Measurements from ENCODE around the gene OR13D1. TPM values are rescaled to one million over a fixed set of nuclear protein-coding genes. Genes with fewer than 3 reads are reported as not detected.
"Not testable (repeated sequence)": the region's sequence is repeated elsewhere in the genome, so short reads cannot be mapped to it uniquely, and the experiment has no call there.

The OR13D1 gene
- total RNA-seq: not detected

- Mint-ChIP-seq H3K27ac (no peak within 1 kb of the TSS), H3K36me3 (no peaks in the 10 kb centered on the region), H3K9me3 (no peaks in the 10 kb centered on the region)
- ATAC-seq: no peak
- DNase-seq (ENCODE audit: low spot score in 2 of 2): no peak
Measured at GRCh38 chr9:104694218-104694617, at the start of gene OR13D1. OR13D1 (plus strand) TSS chr9:104694518; CDS start chr9:104694518, 0 bp downstream.

- Mint-ChIP-seq H3K27ac (no peak overlapping the region), H3K9me3 (no peaks in the 10 kb centered on the region), H3K36me3 (no peaks in the 10 kb centered on the region)
- DNase-seq (ENCODE audit: low spot score in 2 of 2) (no peak), ATAC-seq (no peak)
Measured at GRCh38 chr9:104658496-104659195, 35.7 kb upstream of the OR13D1 start.

DNA sequence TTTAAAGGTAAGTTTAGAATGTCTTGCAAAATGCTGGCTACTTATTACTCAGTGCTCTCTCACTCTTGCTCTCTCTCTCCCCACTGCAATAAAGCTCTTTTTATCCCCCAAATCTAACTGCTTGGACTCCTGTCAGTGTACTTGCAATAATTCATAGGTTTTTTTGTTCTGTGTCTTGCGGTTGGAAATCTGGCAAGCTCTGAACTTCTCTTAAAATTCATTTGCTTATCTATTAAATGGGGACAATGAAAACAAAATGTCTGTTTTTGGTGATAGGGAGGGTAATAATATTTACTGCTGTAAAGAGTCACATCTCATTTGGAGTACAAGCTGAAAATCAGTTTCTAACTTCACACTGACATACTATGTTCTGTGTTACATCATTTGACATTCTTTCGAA lies 18.7 kb upstream of the OR13D1 start:
- DNase-seq (ENCODE audit: low spot score in 2 of 2): no peak
- no peak overlapping the region for H3K27ac Mint-ChIP-seq
- H3K36me3 Mint-ChIP-seq: no peaks in the 10 kb centered on the region
- ATAC-seq: no peak
- no peaks in the 10 kb centered on the region for H3K9me3 Mint-ChIP-seq

DNA sequence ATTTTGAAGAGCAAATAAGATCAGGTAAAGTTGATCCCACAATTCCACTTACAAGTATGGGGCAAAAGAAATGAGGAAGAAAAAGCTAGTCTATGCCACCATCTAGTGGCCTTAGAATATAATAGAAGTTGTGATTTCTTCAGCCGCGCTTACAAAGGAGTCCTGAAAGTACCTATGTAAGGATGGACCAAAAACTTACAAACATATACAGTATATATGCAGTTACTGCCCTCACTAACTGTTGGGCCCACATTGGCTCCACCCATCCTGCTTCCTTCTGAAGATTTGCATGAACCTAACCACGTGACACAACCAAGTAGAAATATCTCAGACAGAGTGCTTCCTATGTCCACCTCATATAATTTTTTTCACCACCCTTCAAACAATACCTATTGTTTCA lies 11.7 kb upstream of the OR13D1 start:
- DNase-seq (ENCODE audit: low spot score in 2 of 2) (peak in 1 of 2 donors; percentile 3), ATAC-seq (peak in 1 of 2 donors; percentile 64)
- H3K36me3 Mint-ChIP-seq: no peaks in the 10 kb centered on the region
- no peak overlapping the region for H3K27ac Mint-ChIP-seq
- H3K9me3 Mint-ChIP-seq: no peaks in the 10 kb centered on the region

DNA sequence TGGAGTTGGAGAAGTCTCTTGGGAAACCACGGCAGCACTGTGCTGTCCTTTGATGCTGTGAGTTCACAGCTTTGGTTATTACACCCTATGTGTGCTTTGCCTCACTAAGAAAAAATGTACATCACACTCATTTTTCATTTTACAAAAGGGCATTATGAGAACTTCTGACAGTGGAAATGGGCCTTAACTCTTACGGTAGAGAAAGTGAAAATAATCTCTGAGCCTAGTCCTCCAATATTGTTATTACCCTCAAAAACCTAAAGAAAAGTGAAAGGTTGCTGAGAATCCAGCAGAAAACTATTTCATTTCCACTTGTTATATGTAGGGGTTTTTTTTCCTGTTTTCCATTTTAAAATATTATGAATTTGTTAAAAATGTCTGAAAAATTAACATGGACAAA lies 8.2 kb upstream of the OR13D1 start:
- ATAC-seq (no peak), DNase-seq (ENCODE audit: low spot score in 2 of 2) (no peak)
- Mint-ChIP-seq H3K36me3 (no peaks in the 10 kb centered on the region), H3K27ac (no peak overlapping the region), H3K9me3 (no peaks in the 10 kb centered on the region)

- DNase-seq (ENCODE audit: low spot score in 2 of 2) (no peak), ATAC-seq (no peak)
- no peak overlapping the region for H3K27ac Mint-ChIP-seq
- H3K9me3 Mint-ChIP-seq: peaks cover 0 to 4% of the 10 kb centered on the region in 2 donors
- H3K36me3 Mint-ChIP-seq: peaks cover 0 to 9% of the 10 kb centered on the region in 2 donors
Measured at GRCh38 chr9:104700306-104700705, 6.0 kb downstream of the OR13D1 start.

GRCh38 chr9:104708737-104709136 lies 14.4 kb downstream of the OR13D1 start:
- not testable (repeated sequence) for H3K9me3 Mint-ChIP-seq; DNase-seq (ENCODE audit: low spot score in 2 of 2); ATAC-seq; H3K27ac Mint-ChIP-seq
- peaks cover 0 to 16% of the 10 kb centered on the region in 2 donors for H3K36me3 Mint-ChIP-seq

- DNase-seq (ENCODE audit: low spot score in 2 of 2) (no peak), ATAC-seq (peak in 1 of 2 donors; percentile 61)
- no peaks in the 10 kb centered on the region for H3K9me3 Mint-ChIP-seq
- H3K36me3 Mint-ChIP-seq: peaks cover 0 to 2% of the 10 kb centered on the region in 2 donors
- H3K27ac Mint-ChIP-seq: no peak overlapping the region
Measured at GRCh38 chr9:104711604-104712003, 17.3 kb downstream of the OR13D1 start.

DNA sequence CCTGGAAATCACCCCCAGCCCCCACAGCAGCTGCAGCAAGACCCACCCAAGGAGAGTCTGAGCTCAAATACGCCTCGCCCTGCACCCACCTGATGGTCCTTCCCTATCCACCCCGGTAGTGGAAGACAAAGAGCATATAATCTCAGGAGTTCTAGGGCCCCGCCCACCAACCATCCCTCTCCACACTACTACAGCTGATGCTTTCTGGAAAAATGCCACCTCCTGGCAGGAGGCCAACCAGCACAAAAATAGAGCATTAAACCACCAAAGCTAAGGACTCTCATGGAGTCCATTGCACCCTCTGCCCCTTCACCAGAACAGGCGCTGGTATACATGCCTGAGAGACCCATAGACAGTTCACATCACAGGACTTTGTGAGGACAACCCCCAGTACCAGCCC lies 30.7 kb downstream of the OR13D1 start:
- DNase-seq (ENCODE audit: low spot score in 2 of 2) (no peak), ATAC-seq (no peak)
- Mint-ChIP-seq H3K9me3 (peaks cover 0 to 17% of the 10 kb centered on the region in 2 donors), H3K36me3 (peaks cover 0 to 16% of the 10 kb centered on the region in 2 donors), H3K27ac (no peak overlapping the region)

- no peak for ATAC-seq
- H3K9me3 Mint-ChIP-seq: no peaks in the 10 kb centered on the region
- no peak for DNase-seq (ENCODE audit: low spot score in 2 of 2)
- H3K36me3 Mint-ChIP-seq: no peaks in the 10 kb centered on the region
- no peak overlapping the region for H3K27ac Mint-ChIP-seq
Measured at GRCh38 chr9:104738452-104738851, 44.1 kb downstream of the OR13D1 start.

DNA sequence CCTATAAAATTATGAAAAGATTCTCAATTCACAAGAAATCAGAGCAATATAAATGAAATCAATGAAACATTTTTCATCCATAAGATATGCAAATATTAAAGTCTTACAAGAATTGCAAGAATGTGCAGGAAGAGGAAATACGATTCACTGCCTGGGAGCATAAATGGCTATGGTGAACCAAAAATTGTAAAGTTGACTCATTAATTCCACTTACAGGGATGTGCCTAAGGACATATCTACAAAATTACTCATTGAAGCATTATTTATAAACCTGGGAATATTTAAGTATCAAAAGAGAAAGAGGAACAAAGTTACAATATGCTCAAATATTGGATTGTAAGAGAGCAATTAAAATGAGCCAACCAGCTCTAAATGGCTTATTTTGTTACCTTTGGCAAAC lies 46.3 kb downstream of the OR13D1 start:
- no peak overlapping the region for H3K27ac Mint-ChIP-seq
- H3K36me3 Mint-ChIP-seq: no peaks in the 10 kb centered on the region
- ATAC-seq (no peak), DNase-seq (ENCODE audit: low spot score in 2 of 2) (no peak)
- no peaks in the 10 kb centered on the region for H3K9me3 Mint-ChIP-seq

GRCh38 chr9:104743376-104743985 lies 49.2 kb downstream of the OR13D1 start:
- Mint-ChIP-seq H3K36me3 (peaks cover 9 to 14% of the 10 kb centered on the region in 2 donors), H3K27ac (no peak overlapping the region), H3K9me3 (no peaks in the 10 kb centered on the region)
- peak in 1 of 2 donors; percentile 24 for DNase-seq (ENCODE audit: low spot score in 2 of 2)
- ATAC-seq: no peak

Other genes starting within 250 kb of the OR13D1 start
- gene OR13F1, start 190.3 kb upstream of the OR13D1 start, total RNA-seq: not detected
- gene OR13C4, start 167.3 kb upstream of the OR13D1 start, total RNA-seq: not detected
- not detected for gene OR13C3, start 157.7 kb upstream of the OR13D1 start, total RNA-seq
- gene OR13C8, start 125.3 kb upstream of the OR13D1 start, total RNA-seq: not detected
- gene OR13C5, start 95.1 kb upstream of the OR13D1 start, total RNA-seq: not detected
- not detected for gene OR13C2, start 88.9 kb upstream of the OR13D1 start, total RNA-seq
- not detected for gene OR13C9, start 76.3 kb upstream of the OR13D1 start, total RNA-seq
- 10 to 100 TPM; 15.2 to 17.4 TPM for gene NIPSNAP3A, start 53.2 kb downstream of the OR13D1 start, total RNA-seq
- 1 to 10 TPM; 1.5 to 1.7 TPM for gene NIPSNAP3B, start 69.6 kb downstream of the OR13D1 start, total RNA-seq
- 10 to 100 TPM in 1 of 2 donors, 1 to 10 TPM in 1; 5.7 to 21.7 TPM for gene ABCA1, start 233.6 kb downstream of the OR13D1 start, total RNA-seq